ENCODE measurements around the gene SLC22A23. TPM values are rescaled to one million over a fixed set of nuclear protein-coding genes. Genes with fewer than 3 reads are reported as not detected.

Gene SLC22A23
- total RNA-seq, 1 experiment from 2014 or later = 38.2 TPM

GRCh38 chr6:3252861-3253596 lies 203.8 kb downstream of the SLC22A23 start:
- ChIA-PET POLR2A (no interaction called here), CTCF (interaction anchor here (2.0 to 3.1 kb wide), 2 partner anchors 23 to 127 kb away, joined by 24 to 65 read pairs; no protein-coding TSS in a partner anchor)
- ATAC-seq = no peak
- H3K4me3 Mint-ChIP-seq = no peak overlapping the region
- H3K27me3 Mint-ChIP-seq (ENCODE audit: low read depth) = peaks cover 21% of the 10 kb centered on the region
- no peak for TF ChIP-seq IRF1 (CRISPR knock-in tag; IDR thresholded peaks at IDR 0.05)
- no peak for TF ChIP-seq NR1H2 (CRISPR knock-in tag; IDR thresholded peaks at IDR 0.05)
- no peak for TF ChIP-seq KAT7 (CRISPR knock-in tag; IDR thresholded peaks at IDR 0.05; ENCODE audit: borderline replicate concordance)
- TF ChIP-seq, protein P1, sequence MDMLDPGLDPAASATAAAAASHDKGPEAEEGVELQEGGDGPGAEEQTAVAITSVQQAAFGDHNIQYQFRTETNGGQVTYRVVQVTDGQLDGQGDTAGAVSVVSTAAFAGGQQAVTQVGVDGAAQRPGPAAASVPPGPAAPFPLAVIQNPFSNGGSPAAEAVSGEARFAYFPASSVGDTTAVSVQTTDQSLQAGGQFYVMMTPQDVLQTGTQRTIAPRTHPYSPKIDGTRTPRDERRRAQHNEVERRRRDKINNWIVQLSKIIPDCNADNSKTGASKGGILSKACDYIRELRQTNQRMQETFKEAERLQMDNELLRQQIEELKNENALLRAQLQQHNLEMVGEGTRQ (CRISPR knock-in tag; IDR thresholded peaks at IDR 0.05) = no peak
- TF ChIP-seq CTCF (IDR thresholded peaks at IDR 0.05) = no peak
- no peak overlapping the region for H3K27ac Mint-ChIP-seq
- peaks cover 19% of the 10 kb centered on the region for H3K9me3 Mint-ChIP-seq
- H3K36me3 Mint-ChIP-seq = peaks cover 17% of the 10 kb centered on the region
- H3K4me1 Mint-ChIP-seq = peaks cover 30% of the 10 kb centered on the region
- DNase-seq (ENCODE audit: low spot score) = no peak

DNA sequence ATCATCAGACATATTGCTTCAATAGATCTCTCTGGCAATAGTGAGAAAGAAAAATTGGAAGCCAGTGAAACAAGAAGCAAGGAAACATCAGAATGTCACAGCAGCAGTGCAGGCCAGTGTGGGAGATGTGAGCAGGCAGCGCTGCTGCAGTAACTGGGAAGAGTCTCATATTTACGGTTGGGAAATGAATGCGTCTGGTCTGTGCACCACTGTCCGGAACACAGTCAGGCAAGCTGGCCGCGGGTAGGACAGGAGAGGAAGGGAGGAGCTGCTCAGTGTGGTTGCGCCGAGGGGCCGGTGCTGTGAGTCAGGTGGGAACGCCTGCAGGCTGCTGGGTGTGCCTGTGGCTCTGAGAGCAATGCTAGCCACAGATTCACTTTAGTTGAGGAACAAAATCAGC lies 204.5 kb downstream of the SLC22A23 start:
- ChIA-PET POLR2A (interaction anchor here (1.5 kb wide), 1 partner anchor 90 kb away, joined by 3 read pairs; no protein-coding TSS in a partner anchor), CTCF (interaction anchor here (0.8 to 3.4 kb wide), 16 partner anchors 9 to 597 kb away, joined by 3 to 66 read pairs (median 6); partner anchors contain the start of genes BPHL and FAM50B)
- peaks cover 35% of the 10 kb centered on the region for H3K4me1 Mint-ChIP-seq
- ATAC-seq = no peak
- no peak overlapping the region for H3K4me3 Mint-ChIP-seq
- H3K27me3 Mint-ChIP-seq (ENCODE audit: low read depth) = peaks cover 21% of the 10 kb centered on the region
- H3K9me3 Mint-ChIP-seq = peaks cover 19% of the 10 kb centered on the region
- no peak for DNase-seq (ENCODE audit: low spot score)
- H3K36me3 Mint-ChIP-seq = peaks cover 17% of the 10 kb centered on the region
- TF ChIP-seq ATF6 (CRISPR knock-in tag; IDR thresholded peaks at IDR 0.05) (no peak), FOXJ3 (CRISPR knock-in tag; IDR thresholded peaks at IDR 0.05; ENCODE audit: borderline replicate concordance) (no peak), EMX1 (CRISPR knock-in tag; IDR thresholded peaks at IDR 0.05) (no peak), RELA (CRISPR knock-in tag; IDR thresholded peaks at IDR 0.05; ENCODE audit: borderline replicate concordance) (no peak), HMGA2 (CRISPR knock-in tag; IDR thresholded peaks at IDR 0.05) (no peak), MLX (CRISPR knock-in tag; IDR thresholded peaks at IDR 0.05) (no peak), SMAD3 (CRISPR knock-in tag; IDR thresholded peaks at IDR 0.05; ENCODE audit: borderline replicate concordance) (no peak), TEAD1 (CRISPR knock-in tag; IDR thresholded peaks at IDR 0.05) (no peak), NFATC4 (CRISPR knock-in tag; IDR thresholded peaks at IDR 0.05) (no peak), E2F4 (CRISPR knock-in tag; IDR thresholded peaks at IDR 0.05; ENCODE audit: borderline replicate concordance, low read depth) (no peak), ATF2 (CRISPR knock-in tag; IDR thresholded peaks at IDR 0.05; ENCODE audit: borderline replicate concordance, low read depth) (no peak), ZNF281 (CRISPR knock-in tag; IDR thresholded peaks at IDR 0.05) (no peak), GTF2I (CRISPR knock-in tag; conservative IDR thresholded peaks at IDR 0.05) (no peak), CREM (CRISPR knock-in tag; IDR thresholded peaks at IDR 0.05) (no peak)
- TF ChIP-seq, protein P2, sequence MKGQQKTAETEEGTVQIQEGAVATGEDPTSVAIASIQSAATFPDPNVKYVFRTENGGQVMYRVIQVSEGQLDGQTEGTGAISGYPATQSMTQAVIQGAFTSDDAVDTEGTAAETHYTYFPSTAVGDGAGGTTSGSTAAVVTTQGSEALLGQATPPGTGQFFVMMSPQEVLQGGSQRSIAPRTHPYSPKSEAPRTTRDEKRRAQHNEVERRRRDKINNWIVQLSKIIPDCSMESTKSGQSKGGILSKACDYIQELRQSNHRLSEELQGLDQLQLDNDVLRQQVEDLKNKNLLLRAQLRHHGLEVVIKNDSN (CRISPR knock-in tag; IDR thresholded peaks at IDR 0.05) = no peak
- peak overlapping the region; percentile 29; the same call in 1 of the 2 replicates for H3K27ac Mint-ChIP-seq
